ENCODE results near the gene GLRA1.
"Not testable (repeated sequence)": the region's sequence is repeated elsewhere in the genome, so short reads cannot be mapped to it uniquely, and the experiment has no call there.

Gene GLRA1

DNA sequence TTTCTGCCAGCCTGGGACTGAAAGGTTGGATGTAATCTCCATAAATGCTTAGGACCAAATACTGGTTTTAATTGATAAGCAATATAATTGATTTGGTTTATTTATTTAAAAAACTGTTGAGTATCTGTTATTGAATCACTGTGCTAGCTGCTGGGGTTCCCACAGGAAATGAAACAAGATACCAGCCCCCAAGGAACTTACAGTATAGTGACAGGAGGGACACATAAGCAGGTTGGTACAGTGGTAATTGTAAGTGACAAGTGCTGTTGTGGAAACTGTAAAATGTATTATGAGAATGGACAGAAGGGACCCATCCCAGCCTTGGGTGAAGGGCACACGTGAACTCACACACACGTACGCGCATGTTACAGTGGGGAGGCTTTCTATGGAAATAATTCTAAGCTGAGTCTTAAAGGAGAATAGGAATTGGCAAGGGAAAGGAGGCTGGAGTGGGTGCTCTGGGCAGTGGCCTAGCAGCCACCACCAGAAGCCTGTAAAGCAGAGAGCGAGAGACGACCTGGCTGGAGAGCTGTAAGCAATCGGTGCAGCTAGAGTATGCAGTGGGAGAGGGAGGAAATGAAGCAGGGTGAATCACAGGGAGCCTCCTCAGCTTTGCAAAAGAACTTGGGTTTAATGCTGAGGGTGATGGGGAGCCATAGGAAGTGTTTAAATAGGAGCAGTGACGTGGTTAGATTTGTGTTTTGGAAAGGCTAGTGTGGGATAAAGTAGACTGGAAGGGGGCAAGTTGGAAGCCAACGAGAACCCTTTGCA, 39.3 kb downstream of the GLRA1 start:
- DNase-seq (ENCODE audit: low spot score): no peak

- no peak for DNase-seq (ENCODE audit: low spot score)
Observed at GRCh38 chr5:151881621-151882225, 42.9 kb downstream of the GLRA1 start.

GRCh38 chr5:151880324-151880723, 44.3 kb downstream of the GLRA1 start:
- no peak for DNase-seq (ENCODE audit: low spot score)

GRCh38 chr5:151873701-151874100, 51.0 kb downstream of the GLRA1 start:
- DNase-seq (ENCODE audit: low spot score): no peak

DNA sequence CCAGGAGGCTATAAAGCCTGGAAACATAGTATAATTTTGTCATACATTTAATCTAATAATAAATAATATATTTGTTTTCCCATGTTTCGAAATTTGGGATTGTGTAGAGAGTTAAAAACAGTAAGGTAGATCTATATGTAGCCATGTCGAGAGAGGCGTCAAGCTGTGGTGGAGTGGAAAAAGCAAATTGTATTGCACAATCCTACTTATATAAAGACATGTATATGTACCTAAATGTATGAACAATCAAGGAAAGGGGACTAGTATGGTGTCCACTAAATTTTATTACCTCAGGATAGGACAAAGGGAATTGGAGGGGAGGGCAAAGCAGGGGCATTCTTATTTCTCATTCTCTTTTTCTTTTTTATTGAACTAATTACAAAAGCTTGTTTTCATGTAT, 52.0 kb downstream of the GLRA1 start:
- DNase-seq (ENCODE audit: low spot score): no peak

DNA sequence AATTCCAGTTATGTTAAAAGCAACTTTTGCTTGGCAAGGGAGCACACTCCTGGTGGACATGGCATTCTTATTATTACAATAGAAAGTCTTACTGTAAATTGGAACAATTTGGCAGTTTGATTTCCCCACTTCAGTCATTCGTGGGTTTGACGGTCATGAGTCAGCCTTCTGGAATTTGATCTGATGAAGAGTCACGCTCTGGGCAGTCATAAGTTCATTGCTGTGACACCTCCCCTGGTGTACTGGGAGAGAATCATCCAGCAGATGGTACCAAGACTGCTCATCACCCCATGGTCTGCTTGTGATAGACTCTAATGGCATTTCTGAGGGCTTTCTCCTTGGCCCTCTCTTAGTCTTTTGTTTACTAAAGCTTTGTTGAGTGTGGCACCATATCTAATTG, 53.8 kb downstream of the GLRA1 start:
- no peak for DNase-seq (ENCODE audit: low spot score)

DNA sequence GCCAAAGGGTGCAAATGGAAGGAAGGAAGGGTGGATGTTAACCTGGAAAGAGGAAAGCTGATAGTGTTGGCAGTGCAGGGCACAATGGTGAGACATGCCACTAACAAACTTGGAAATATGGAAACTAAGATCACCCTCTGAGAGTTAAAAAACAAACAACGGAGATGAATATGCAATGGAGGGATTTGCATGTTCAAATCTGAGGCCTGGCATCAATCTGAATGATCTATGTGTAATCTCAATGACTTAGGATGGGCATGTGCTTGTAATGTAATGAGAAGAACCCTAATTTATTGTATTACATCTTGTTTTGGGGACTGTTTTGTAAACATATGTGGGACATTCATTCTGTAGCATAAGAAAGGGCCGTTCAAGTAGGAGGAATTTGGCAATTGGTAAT, 54.4 kb downstream of the GLRA1 start:
- DNase-seq (ENCODE audit: low spot score): no peak

DNA sequence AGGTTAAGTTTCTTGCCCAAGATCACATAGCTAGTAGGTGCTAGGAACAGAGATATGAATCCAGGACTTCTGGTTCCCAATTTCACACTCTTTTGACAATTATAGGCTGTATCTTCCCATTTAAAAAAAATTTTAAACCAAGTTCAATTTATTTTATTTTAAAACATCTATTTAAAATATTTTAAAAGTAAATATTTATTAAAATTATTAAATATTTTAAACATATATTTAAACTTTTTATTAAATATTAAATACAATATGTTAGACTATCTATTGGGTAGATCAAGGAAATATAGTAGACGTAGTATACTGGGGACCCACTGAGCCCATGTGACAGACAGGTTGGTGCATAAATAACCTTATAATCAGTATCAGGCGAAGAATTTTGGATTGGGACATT, 54.8 kb downstream of the GLRA1 start:
- no peak for DNase-seq (ENCODE audit: low spot score)

GRCh38 chr5:151868451-151868850, 56.2 kb downstream of the GLRA1 start:
- DNase-seq (ENCODE audit: low spot score): no peak

DNA sequence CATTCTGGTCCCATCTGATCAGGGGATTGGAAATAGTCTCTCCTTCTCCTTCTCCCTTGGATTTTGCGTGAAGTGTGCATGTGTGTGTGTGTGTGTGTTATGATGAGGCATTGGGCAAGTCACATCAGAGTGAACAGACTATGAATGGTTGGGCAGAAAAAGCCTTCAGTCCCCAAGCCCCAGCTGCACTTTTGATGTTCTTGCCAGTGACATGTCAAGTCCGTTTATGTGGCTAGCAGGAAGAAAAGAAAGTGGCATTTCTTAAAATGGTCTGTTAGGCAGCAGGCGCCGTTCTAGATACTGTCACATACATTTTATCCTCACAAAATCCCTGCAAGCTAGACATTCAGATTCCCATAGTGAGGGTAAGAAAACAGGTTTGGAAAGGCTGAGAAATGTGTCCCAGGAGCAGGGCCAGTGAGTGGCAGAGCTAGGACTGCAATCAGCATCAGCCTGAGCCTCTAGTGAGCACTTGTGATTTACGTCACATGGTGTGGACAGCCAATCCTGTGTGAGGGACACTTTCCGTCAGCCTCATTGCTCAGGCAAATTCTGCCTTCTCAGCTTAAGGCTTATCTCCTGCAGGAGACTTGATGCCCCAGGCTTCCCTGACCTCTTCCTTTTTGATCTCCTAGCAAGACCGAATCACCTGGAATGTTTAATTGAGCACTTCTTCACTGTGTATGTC, 60.4 kb downstream of the GLRA1 start:
- no peak for DNase-seq (ENCODE audit: low spot score)

GRCh38 chr5:151863566-151863965, 61.1 kb downstream of the GLRA1 start:
- DNase-seq (ENCODE audit: low spot score): no peak

DNA sequence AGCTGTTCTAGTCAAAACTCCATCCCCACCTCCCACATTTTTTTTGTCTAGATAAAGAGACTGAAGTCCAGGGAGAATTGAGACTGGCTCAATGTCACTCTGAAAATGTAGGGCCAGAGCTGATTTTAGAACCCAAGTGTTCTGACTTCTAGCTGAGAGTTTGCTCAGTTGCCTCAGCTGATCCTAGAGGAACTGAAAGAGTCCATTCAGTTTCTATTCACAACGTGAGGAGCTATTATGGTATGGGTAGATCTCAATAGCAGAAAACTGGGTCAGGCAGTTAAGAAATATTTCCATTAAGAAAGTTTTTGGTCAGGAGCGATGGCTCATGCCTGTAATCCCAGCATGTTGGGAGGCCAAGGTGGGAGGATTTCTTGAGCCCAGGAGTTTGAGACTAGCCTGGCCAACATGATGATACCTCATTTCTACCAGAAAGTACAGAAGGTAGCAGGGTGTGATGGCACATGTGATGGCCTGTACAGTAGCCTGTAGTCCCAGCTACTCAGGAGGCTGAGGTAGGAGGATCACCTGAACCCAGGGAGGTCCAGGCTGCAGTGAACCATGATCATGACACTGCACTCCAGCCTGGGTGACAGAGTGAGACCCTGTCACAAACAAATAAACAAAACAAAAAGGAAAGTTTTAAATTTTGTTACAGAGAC, 61.7 kb downstream of the GLRA1 start:
- no peak for DNase-seq (ENCODE audit: low spot score)

DNA sequence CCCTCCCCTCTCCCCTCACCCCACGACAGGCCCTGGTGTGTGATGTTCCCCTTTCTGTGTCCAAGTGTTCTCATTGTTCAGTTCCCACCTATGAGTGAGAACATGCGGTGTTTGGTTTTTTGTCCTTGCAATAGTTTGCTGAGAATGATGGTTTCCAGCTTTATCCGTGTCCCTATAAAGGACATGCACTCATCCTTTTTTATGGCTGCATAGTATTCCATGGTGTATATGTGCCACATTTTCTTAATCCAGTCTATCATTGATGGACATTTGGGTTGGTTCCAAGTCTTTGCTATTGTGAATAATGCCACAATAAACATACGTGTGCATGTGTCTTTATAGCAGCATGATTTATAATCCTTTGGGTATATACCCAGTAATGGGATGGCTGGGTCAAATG, 63.8 kb downstream of the GLRA1 start:
- not testable (repeated sequence) for DNase-seq (ENCODE audit: low spot score)

- DNase-seq (ENCODE audit: low spot score): no peak
Observed at GRCh38 chr5:151856861-151857260, 67.8 kb downstream of the GLRA1 start.

DNA sequence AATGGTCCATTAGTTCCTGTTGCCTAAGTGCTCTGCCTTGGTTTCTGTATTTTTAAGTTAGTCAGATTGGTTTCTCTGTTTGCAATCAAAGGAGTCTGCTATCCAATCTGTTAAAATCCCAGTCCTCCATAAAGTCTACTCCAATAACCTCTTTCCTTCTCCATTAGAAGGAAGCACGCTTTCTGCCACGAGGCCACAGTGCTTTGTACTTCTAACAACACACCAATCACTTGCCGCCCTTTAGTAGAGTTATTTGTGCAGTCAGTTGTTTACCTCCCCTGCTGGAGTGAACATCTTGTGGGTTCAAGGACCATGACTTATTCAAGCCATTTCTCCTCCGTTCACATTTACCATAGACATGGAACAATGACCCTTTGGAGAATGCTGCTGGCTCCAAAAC, 69.0 kb downstream of the GLRA1 start:
- DNase-seq (ENCODE audit: low spot score): no peak

- DNase-seq (ENCODE audit: low spot score): no peak
Observed at GRCh38 chr5:151847871-151848270, 76.8 kb downstream of the GLRA1 start.

DNA sequence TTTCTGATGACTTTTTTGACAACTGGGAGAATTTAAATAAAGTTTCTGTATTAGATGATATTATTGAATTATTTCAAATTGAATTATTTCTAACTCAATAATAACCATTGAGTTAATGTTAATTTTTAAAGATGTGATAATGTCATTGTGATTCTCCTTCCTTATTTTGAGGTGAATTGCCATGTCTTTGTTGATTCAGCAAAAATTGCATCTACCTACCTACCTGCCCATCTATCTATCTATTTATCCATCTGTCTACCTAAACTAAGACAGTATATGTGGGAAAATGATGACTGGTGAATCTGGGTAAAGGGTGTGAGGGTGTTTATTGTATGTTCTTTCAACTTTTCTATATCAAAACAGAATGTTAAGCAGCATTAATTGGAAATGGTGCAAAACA, 77.9 kb downstream of the GLRA1 start:
- DNase-seq (ENCODE audit: low spot score): no peak

GRCh38 chr5:151832843-151833242, 91.8 kb downstream of the GLRA1 start:
- not testable (repeated sequence) for DNase-seq (ENCODE audit: low spot score)

DNA sequence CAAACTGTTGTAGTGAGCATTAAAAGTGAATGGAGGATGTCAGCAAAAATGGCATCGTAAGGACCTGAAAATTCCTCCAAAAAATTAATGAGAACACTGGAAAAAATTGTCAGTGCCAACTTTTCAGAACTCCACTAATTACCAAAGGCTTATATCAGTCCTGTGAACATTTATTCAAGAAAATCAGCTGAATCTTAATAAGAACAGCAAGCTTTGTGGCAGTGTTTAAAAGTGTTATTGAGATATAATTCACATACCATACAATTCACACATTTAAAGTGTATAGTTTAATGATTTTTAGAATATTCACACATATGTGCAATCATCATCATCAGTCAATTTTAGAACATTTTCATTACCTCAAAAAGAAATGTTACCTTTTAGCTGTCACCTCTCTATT, 95.3 kb downstream of the GLRA1 start:
- no peak for DNase-seq (ENCODE audit: low spot score)

DNA sequence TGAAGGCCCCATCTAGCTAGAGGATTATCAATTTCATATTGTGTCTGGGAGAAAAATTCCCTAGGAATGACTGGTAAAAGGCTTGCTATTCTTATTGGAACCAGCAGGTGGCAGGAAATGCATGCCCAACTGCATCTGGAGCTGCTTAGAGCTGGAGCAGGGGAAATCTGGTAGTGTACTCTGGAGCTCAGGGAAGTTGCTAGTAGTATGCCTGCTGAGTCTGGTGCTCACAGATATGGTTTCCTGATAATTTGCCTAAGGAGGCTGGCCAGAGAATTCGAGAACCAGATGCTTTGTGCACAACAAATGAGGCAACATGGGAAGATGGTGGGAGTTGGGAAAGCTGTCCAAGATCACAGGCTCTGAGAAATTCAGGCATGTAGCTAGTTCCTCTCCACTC, 99.2 kb downstream of the GLRA1 start:
- DNase-seq (ENCODE audit: low spot score): peak; percentile 19

DNA sequence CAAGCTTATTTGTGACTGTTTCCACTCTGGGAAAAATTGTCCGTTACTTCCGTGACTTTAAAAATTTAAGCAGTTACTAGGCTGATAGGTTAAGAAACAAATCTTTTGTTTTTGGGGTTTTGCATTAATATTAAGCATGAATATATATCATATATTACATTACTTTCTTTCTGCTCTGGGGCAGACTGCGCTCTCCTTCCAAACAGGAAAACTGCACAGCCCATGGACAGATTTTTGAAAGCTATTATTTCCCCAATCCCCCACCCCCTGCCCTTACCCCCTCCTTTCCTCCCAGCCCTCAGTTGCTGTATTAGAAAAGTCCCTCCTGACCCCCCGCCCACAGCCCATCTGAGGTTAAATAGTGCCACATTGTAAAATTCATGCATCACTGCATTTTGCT, 102.5 kb downstream of the GLRA1 start:
- DNase-seq (ENCODE audit: low spot score): no peak

- no peak for DNase-seq (ENCODE audit: low spot score)
Observed at GRCh38 chr5:151820903-151821302, 103.7 kb downstream of the GLRA1 start.

- no peak for DNase-seq (ENCODE audit: low spot score)
Observed at GRCh38 chr5:151820271-151820670, 104.4 kb downstream of the GLRA1 start.

Data from HuH-7.5 (cell line).